GM12878 (cell line): ENCODE measurements around the gene PRSS12. TPM values are rescaled to one million over a fixed set of nuclear protein-coding genes. Genes with fewer than 3 reads are reported as not detected.
"Not testable (repeated sequence)": the region's sequence is repeated elsewhere in the genome, so short reads cannot be mapped to it uniquely, and the experiment has no call there.

Source experiments
- ATAC-seq: fragments of 200-7000 bp; cut with Tn5 transposase; 3 replicates; pipeline ENCODE4 v1.9.1; 2020; ENCODE audit warnings: mild to moderate bottlenecking, moderate library complexity
- BruUV-seq: library from RNA; stranded (reverse); fragments of 400-500 nt; replicated peaks from 2 replicates; lab custom pipeline; 2021; lab: Mats Ljungman, UMichigan
- CTCF ChIA-PET: fragments of 300-600 bp; sonication (Branson Sonifier 250); formaldehyde crosslinking; extraction: SDS; loops from one replicate; lab custom pipeline; 2021; ENCODE audit warnings: inconsistent platforms; lab: Yijun Ruan, JAX
- POLR2A ChIA-PET: fragments of 350-600 bp; formaldehyde crosslinking; extraction: SDS; loops from one replicate; lab custom pipeline; 2021; ENCODE audit warnings: inconsistent platforms; lab: Charles Lee
- RAD21 ChIA-PET: fragments of 300-600 bp; sonication (Branson Sonifier 250); formaldehyde crosslinking; loops from one replicate; lab custom pipeline; 2023; ENCODE audit warnings: antibody characterized with exemption; ENCODE audit not compliant: unreplicated experiment; lab: Charles Lee
- SMC1A ChIA-PET: fragments of 300-600 bp; sonication (Branson Sonifier 250); formaldehyde crosslinking; loops from one replicate; lab custom pipeline; 2023; ENCODE audit not compliant: unreplicated experiment, uncharacterized antibody; lab: Charles Lee
- DNase-seq: peaks from one replicate; pipeline ENCODE4 v3.0.0-alpha.2; 2011; ENCODE audit warnings: low read depth, low spot score
- FAIRE-seq: peaks from 3 replicates; lab custom pipeline; 2011; peaks lifted over from hg19 to GRCh38; lab: Jason Lieb, UNC
- H2AFZ ChIP-seq: 2 replicates; pipeline ENCODE4 v1.6.0; 2011; ENCODE audit warnings: low read depth, low read length, control low read depth; ENCODE audit not compliant: control insufficient read depth
- H3K27ac ChIP-seq: 2 replicates; pipeline ENCODE4 v1.5.1; 2011; ENCODE audit warnings: control low read depth; ENCODE audit not compliant: control insufficient read depth, insufficient read depth
- H3K27me3 ChIP-seq, 2 experiments: replicated peaks in 1 of 2; 2 replicates each; pipeline versions ENCODE4 v1.6.0 to v1.6.1; 2011; ENCODE audit warnings: low read length in 1 of 2; ENCODE audit not compliant: control insufficient read depth in 2 of 2, insufficient read depth in 2 of 2
- H3K36me3 ChIP-seq, 2 experiments: 2 replicates each; pipeline ENCODE4 v1.5.1; 2011; ENCODE audit warnings: low read length in 1 of 2; ENCODE audit not compliant: control insufficient read depth in 2 of 2, insufficient read depth in 2 of 2
- H3K4me1 ChIP-seq: 2 replicates; pipeline ENCODE4 v1.6.1; 2011; ENCODE audit warnings: mild to moderate bottlenecking, low read length, moderate library complexity, mixed read lengths; ENCODE audit not compliant: control insufficient read depth, insufficient read depth
- H3K4me2 ChIP-seq: 2 replicates; pipeline ENCODE4 v1.6.0; 2011; ENCODE audit warnings: control low read depth; ENCODE audit not compliant: control insufficient read depth, insufficient read depth
- H3K4me3 ChIP-seq: fragments of 200-600 bp; sonication (generic); 2 replicates; pipeline ENCODE4 v1.5.1; 2016
- H3K79me2 ChIP-seq: 2 replicates; pipeline ENCODE4 v1.6.0; 2011; ENCODE audit warnings: low read length; ENCODE audit not compliant: control insufficient read depth, insufficient read depth
- H3K9ac ChIP-seq: 2 replicates; pipeline ENCODE4 v1.8.0; 2011; ENCODE audit warnings: low read length, control low read depth, mixed read lengths; ENCODE audit not compliant: control insufficient read depth, insufficient read depth
- H3K9me3 ChIP-seq: replicated peaks from 3 replicates; pipeline ENCODE4 v1.5.1; 2011; ENCODE audit warnings: mild to moderate bottlenecking, low read length; ENCODE audit not compliant: control insufficient read depth, insufficient read depth
- H4K20me1 ChIP-seq: 2 replicates; pipeline ENCODE4 v1.6.0; 2011; ENCODE audit not compliant: control insufficient read depth, insufficient read depth
- IKZF2 ChIP-seq, 2 experiments: fragments of 450-650 bp; IDR thresholded peaks; 2 replicates each; pipeline ENCODE4 v1.6.1; 2017; ENCODE audit warnings: mild to moderate bottlenecking in 2 of 2, moderate library complexity in 2 of 2
- MTA3 ChIP-seq: IDR thresholded peaks from 2 replicates; pipeline ENCODE4 v1.6.1; 2012; ENCODE audit warnings: low read length, inconsistent platforms, borderline replicate concordance
- MXI1 ChIP-seq: fragments of 150-350 bp; IDR thresholded peaks from 2 replicates; pipeline ENCODE4 v1.6.1; 2011; ENCODE audit warnings: low read depth, mild to moderate bottlenecking, inconsistent platforms, low read length, improper control_type of control experiment
- RAD21 ChIP-seq: IDR thresholded peaks from 2 replicates; pipeline ENCODE4 v1.6.1; 2011; ENCODE audit warnings: mild to moderate bottlenecking, low read depth, low read length, moderate library complexity; ENCODE audit not compliant: insufficient read depth
- RBBP5 ChIP-seq: fragments of 200-600 bp; sonication (generic); conservative IDR thresholded peaks from 2 replicates; pipeline ENCODE4 v1.6.1; 2016
- RFX5 ChIP-seq: IDR thresholded peaks from 2 replicates; pipeline ENCODE4 v1.6.1; 2011; ENCODE audit warnings: low read depth, low read length, improper control_type of control experiment
- SP1 ChIP-seq: IDR thresholded peaks from one replicate; pipeline ENCODE4 v1.6.1; 2011; ENCODE audit warnings: low read depth, low read length
- WGBS: methylation state at CpG from one replicate; pipeline ENCODE4 v1.1.6; 2016; ENCODE audit warnings: low lambda C conversion rate; ENCODE audit not compliant: insufficient replicate concordance, insufficient coverage; ENCODE audit errors: missing lambda C conversion rate; 5-methylcytosine and 5-hydroxymethylcytosine counted together
- in situ Hi-C: fragments of 300-500 bp; cut with MboI; formaldehyde crosslinking; loops from 9 replicates; pipeline ENCODE4 v1.14.3; 2018; ENCODE audit warnings: mixed read lengths
- intact Hi-C: fragments of 100-400 bp; cut with micrococcal nuclease; formaldehyde crosslinking; loops from one replicate; pipeline ENCODE4 v1.14.2; 2022; ENCODE audit not compliant: unreplicated experiment
- polyA plus RNA-seq, 11 experiments: library from polyadenylated mRNA; depleted of rRNA in 4 of 11; unstranded in 6 of 11; stranded (reverse) in 5 of 11; fragments of >200 nt; fragmentation: Nextera tagmentation in 4 of 11; fragmentation: Illumina TruSeq in 1 of 11; extraction: Ambion mirVana in 4 of 11; extraction: Trizol in 1 of 11; gene quantifications; 1 replicate in 1 of 11; 2 replicates in 10 of 11; pipeline versions ENCODE4 v1.2.1 to v1.2.3, GENCODE V29; 2011 to 2016; ENCODE audit warnings: inconsistent platforms in 2 of 11, missing spikeins in 2 of 11, low read depth in 1 of 11
- total RNA-seq, 4 experiments: library from RNA; depleted of rRNA in 3 of 4; stranded (reverse); fragments of >200 nt in 3 of 4; fragmentation: Illumina TruSeq in 1 of 4; extraction: Trizol in 1 of 4; gene quantifications; 2 replicates each; pipeline versions ENCODE4 v1.2.1 to v1.2.3, GENCODE V29; 2013 to 2021
- TF ChIP-seq, protein P1 (sequence below): fragments of 450-650 bp; IDR thresholded peaks from 2 replicates; pipeline ENCODE4 v1.6.1; 2017; ENCODE audit warnings: mild to moderate bottlenecking, low read depth, inconsistent platforms; ENCODE audit not compliant: poor library complexity, severe bottlenecking

PRSS12 gene
- total and polyA plus RNA-seq, 10 of the 15 experiments (the other 5 are each of a cell fraction or from before 2014, with no cell fraction given), result 0.04 to 0.34 (median 0.11) TPM; not detected in 2

DNA sequence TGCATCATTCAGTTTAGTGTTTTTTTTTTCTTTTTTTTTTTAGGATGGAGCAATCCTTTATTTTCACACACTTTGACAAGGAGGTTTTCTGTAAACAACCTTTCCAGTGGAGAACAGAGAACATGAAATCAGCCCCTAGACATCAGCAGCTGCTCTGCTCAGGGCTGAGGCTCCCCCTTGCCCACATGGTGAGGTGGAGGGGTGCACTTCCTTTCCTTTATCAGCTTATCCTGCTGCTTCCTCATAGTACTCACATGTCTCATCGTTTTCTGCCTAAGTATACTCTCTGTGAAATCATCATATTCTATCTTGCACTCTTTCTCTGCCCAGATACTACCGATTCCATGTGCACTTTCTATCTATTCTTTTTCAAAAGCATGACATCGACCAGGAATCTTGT, 47.6 kb upstream of the PRSS12 start (continued):
- no peak for TF ChIP-seq RAD21
- TF ChIP-seq, protein P1, sequence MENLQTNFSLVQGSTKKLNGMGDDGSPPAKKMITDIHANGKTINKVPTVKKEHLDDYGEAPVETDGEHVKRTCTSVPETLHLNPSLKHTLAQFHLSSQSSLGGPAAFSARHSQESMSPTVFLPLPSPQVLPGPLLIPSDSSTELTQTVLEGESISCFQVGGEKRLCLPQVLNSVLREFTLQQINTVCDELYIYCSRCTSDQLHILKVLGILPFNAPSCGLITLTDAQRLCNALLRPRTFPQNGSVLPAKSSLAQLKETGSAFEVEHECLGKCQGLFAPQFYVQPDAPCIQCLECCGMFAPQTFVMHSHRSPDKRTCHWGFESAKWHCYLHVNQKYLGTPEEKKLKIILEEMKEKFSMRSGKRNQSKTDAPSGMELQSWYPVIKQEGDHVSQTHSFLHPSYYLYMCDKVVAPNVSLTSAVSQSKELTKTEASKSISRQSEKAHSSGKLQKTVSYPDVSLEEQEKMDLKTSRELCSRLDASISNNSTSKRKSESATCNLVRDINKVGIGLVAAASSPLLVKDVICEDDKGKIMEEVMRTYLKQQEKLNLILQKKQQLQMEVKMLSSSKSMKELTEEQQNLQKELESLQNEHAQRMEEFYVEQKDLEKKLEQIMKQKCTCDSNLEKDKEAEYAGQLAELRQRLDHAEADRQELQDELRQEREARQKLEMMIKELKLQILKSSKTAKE, result no peak
- no peak for TF ChIP-seq MXI1
- TF ChIP-seq MTA3, result no peak
- no peak for TF ChIP-seq SP1
- no peak for TF ChIP-seq RFX5
- TF ChIP-seq IKZF2 (IDR thresholded peaks at IDR 0.05), result no peak
- no peak for TF ChIP-seq RBBP5

DNA sequence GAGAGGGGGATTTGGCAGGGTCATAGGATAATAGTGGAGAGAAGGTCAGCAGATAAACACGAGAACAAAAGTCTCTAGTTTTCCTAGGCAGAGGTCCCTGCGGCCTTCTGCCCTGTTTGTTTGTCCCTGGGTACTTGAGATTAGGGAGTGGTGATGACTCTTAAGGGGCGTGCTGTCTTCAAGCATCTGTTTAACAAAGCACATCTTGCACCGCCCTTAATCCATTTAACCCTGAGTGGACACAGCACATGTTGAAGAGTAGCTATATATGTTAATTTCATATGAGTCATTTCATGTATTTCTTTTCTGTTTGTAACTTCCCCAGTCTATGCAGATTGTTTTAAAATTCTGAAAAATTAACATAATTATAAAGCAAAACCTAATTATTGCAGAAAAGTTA, 47.1 kb upstream of the PRSS12 start:
- H4K20me1 ChIP-seq, H2AFZ ChIP-seq, CTCF ChIA-PET, H3K27me3 ChIP-seq, BruUV-seq, H3K27ac ChIP-seq, H3K36me3 ChIP-seq, H3K79me2 ChIP-seq, H3K4me2 ChIP-seq, FAIRE-seq, in situ Hi-C loops, H3K4me3 ChIP-seq, H3K4me1 ChIP-seq, DNase-seq, intact Hi-C loops, H3K9me3 ChIP-seq, H3K9ac ChIP-seq: not testable (repeated sequence)
- 50% methylated on average over 4 of the region's 4 CpGs for WGBS
- ChIA-PET RAD21 (interaction anchor here (0.8 kb wide), 1 partner anchor 18 kb away, joined by 5 read pairs; no protein-coding TSS in a partner anchor), SMC1A (interaction anchor here (3.1 kb wide), 1 partner anchor 17 kb away, joined by 17 read pairs; no protein-coding TSS in a partner anchor), POLR2A (interaction anchor here (1.0 kb wide), 1 partner anchor 13 kb away, joined by 3 read pairs; no protein-coding TSS in a partner anchor)
- ATAC-seq, result 0 out of 3 replicates have a peak, but pooled peaks have one; percentile 21
